ENCODE results near the gene TAX1BP3. TPM values are rescaled to one million over a fixed set of nuclear protein-coding genes. Genes with fewer than 3 reads are reported as not detected.

TAX1BP3 gene
- total RNA-seq, 2 experiments from 2014 or later, result 19.8 to 24.3 TPM

DNA sequence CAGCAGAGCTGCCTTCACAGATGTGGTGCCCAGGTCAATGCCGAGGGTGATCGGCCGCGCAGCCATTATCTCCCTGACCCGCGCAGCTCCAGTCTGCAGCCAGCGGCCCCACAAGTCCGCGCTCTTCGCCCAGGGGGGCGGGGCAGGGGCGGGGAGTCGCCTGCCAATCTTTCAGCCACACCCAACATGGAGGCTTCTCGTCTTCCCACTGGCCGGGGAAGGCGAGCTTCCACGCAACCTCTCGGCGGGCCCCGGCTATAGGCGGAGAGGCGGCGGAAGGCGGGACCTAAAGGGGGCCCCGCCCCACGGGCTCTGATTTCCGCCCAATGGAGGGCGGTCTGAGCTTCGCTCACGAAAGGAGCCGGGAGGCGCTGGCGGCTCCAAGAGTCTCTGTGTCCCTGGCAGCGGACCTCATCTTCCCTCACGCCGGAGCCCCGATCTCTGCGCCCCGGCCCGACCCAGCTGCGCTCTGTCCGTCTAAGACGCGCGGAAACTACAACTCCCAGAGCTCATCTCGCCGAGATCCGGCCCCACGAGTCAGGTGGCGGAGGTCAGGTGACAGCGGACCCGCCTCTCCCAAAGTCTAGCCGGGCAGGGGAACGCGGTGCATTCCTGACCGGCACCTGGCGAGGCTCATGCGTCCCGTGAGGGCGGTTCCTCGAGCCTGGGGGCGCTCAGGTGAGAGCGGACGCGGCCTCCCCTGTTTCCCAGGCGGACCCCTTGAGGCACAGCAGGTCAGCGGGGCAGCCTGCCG is 32.0 kb downstream of the TAX1BP3 start, which contains the start of the genes CTNS and SHPK:
Gene CTNS, plus strand, starts transcription at position 607 of the 754 bp plus-strand sequence. CDS start 3,447 bp downstream, outside the sequence.
Gene SHPK, minus strand, starts transcription at position 97 of the 754 bp plus-strand sequence. Its CDS starts 31 bp downstream, at position 66.
- Histone ChIP-seq H3K27ac (ENCODE audit: low read depth, low read length, poor library complexity, severe bottlenecking) (peak within 1 kb of the TSS; percentile 68), H3K4me3 (ENCODE audit: low read depth, low read length, poor library complexity, severe bottlenecking) (peak within 1 kb of the TSS; percentile 90), H3K4me1 (ENCODE audit: insufficient read depth, low read length, poor library complexity, severe bottlenecking) (peaks cover 13% of the 10 kb centered on the region), H2AFZ (ENCODE audit: low read length) (peak within 1 kb of the TSS; percentile 50), H3K4me2 (ENCODE audit: low read length) (peak within 1 kb of the TSS; percentile 99), H3K9me2 (ENCODE audit: insufficient read depth, low read length) (no peaks in the 10 kb centered on the region), H4K20me1 (ENCODE audit: insufficient read depth, low read length) (no peaks in the 10 kb centered on the region), H3K36me3 (ENCODE audit: insufficient read depth, low read length) (peaks cover 4% of the 10 kb centered on the region; the same call in 1 of the 2 replicates), H3K9me3 (ENCODE audit: low read length) (no peaks in the 10 kb centered on the region), H3K79me2 (ENCODE audit: insufficient read depth, low read depth, low read length) (no peaks in the 10 kb centered on the region; the same call in 1 of the 2 replicates)
- intact Hi-C loops (cut with micrococcal nuclease; ENCODE audit: unreplicated experiment), result loop anchor here (1.0 kb wide), 1 partner anchor 78 kb away; no protein-coding TSS in a partner anchor
- DNase-seq (ENCODE audit: low spot score), result peak; percentile 98
- BruUV-seq (replicated peaks), result no TSS peak
- CTCF ChIA-PET (ENCODE audit: unreplicated experiment), result interaction anchor here (0.6 to 0.8 kb wide), 3 partner anchors 34 to 98 kb away, joined by 3 to 4 read pairs (median 4); no protein-coding TSS in a partner anchor
- TF ChIP-seq, protein P1, sequence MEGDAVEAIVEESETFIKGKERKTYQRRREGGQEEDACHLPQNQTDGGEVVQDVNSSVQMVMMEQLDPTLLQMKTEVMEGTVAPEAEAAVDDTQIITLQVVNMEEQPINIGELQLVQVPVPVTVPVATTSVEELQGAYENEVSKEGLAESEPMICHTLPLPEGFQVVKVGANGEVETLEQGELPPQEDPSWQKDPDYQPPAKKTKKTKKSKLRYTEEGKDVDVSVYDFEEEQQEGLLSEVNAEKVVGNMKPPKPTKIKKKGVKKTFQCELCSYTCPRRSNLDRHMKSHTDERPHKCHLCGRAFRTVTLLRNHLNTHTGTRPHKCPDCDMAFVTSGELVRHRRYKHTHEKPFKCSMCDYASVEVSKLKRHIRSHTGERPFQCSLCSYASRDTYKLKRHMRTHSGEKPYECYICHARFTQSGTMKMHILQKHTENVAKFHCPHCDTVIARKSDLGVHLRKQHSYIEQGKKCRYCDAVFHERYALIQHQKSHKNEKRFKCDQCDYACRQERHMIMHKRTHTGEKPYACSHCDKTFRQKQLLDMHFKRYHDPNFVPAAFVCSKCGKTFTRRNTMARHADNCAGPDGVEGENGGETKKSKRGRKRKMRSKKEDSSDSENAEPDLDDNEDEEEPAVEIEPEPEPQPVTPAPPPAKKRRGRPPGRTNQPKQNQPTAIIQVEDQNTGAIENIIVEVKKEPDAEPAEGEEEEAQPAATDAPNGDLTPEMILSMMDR (conservative IDR thresholded peaks at IDR 0.05; ENCODE audit: low read length), result no peak
- TF ChIP-seq EZH2phosphoT487 (IDR thresholded peaks at IDR 0.05; ENCODE audit: borderline replicate concordance, low read depth, low read length), result no peak
- POLR2A ChIA-PET, result interaction anchor here (0.6 to 1.3 kb wide), 8 partner anchors 9 to 615 kb away, joined by 3 to 5 read pairs (median 3); no protein-coding TSS in a partner anchor

DNA sequence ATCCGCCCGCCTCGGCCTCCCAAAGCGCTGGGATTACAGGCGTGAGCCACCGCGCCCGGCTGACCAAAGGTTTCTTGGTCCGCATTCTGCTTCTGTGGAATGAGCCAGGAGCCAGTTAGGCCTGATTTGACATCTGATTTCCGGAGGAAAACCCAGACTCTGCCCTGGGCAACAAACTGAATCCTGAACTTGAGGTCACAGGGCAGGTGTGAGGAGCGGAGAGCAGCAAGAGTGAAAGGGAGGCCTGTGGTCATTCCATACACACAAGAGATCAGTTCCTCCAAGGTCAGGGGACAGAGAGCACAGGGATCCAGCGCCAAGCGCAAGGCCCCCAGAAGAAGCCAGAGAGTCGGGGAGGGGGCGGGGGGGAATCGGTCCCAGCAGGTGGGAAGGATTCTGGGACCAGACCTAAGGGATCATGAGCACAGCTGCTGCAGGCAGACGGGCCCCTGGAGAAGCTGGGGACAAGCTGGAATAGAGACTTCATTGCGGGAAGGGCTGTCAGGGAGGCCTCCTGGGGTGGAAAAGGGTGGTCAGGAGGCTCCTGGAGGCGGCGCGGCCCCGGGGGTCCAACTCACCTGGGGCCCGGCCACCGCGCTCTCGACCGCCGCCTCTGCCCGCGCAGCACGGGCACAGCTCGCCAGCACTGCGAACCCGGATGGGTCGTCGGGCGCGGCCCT is 32.8 kb downstream of the TAX1BP3 start:
- no TSS peak for BruUV-seq (replicated peaks)
- peak overlapping the region; percentile 50 for H2AFZ ChIP-seq (ENCODE audit: low read length)
- POLR2A ChIA-PET, result interaction anchor here (0.7 to 1.3 kb wide), 5 partner anchors 8 to 74 kb away, joined by 3 to 5 read pairs (median 3); no protein-coding TSS in a partner anchor

More for the DNA sequence above, 32.8 kb downstream of the TAX1BP3 start:
- Histone ChIP-seq H3K9me3 (ENCODE audit: low read length) (no peaks in the 10 kb centered on the region), H3K4me2 (ENCODE audit: low read length) (peak overlapping the region; percentile 92), H3K27ac (ENCODE audit: low read depth, low read length, poor library complexity, severe bottlenecking) (no peak overlapping the region), H3K9me2 (ENCODE audit: insufficient read depth, low read length) (no peaks in the 10 kb centered on the region), H3K4me3 (ENCODE audit: low read depth, low read length, poor library complexity, severe bottlenecking) (peak overlapping the region; percentile 90), H3K4me1 (ENCODE audit: insufficient read depth, low read length, poor library complexity, severe bottlenecking) (peaks cover 13% of the 10 kb centered on the region), H3K36me3 (ENCODE audit: insufficient read depth, low read length) (peaks cover 4% of the 10 kb centered on the region; the same call in 1 of the 2 replicates), H3K79me2 (ENCODE audit: insufficient read depth, low read depth, low read length) (no peaks in the 10 kb centered on the region; the same call in 1 of the 2 replicates), H4K20me1 (ENCODE audit: insufficient read depth, low read length) (no peaks in the 10 kb centered on the region)
- TF ChIP-seq EZH2phosphoT487 (IDR thresholded peaks at IDR 0.05; ENCODE audit: borderline replicate concordance, low read depth, low read length), result no peak
- TF ChIP-seq, protein P1 (conservative IDR thresholded peaks at IDR 0.05; ENCODE audit: low read length), result 0 out of 2 replicates have a peak, but pooled peaks have one; percentile 17
- CTCF ChIA-PET (ENCODE audit: unreplicated experiment), result interaction anchor here (0.6 kb wide), 1 partner anchor 98 kb away, joined by 3 read pairs; no protein-coding TSS in a partner anchor
- DNase-seq (ENCODE audit: low spot score), result no peak
- intact Hi-C loops (cut with micrococcal nuclease; ENCODE audit: unreplicated experiment), result loop anchor here (1.0 kb wide), 1 partner anchor 77 kb away; no protein-coding TSS in a partner anchor

Data from OCI-LY7 (cell line).